GM12873 (cell line): ENCODE measurements around the gene MIPEP.

Experiments used
- CTCF ChIP-seq: IDR thresholded peaks from 2 replicates; pipeline ENCODE4 v1.5.1; 2012; ENCODE audit warnings: low read depth, mild to moderate bottlenecking, moderate library complexity, low read length, control low read depth; ENCODE audit not compliant: insufficient read depth; ENCODE audit errors: missing control alignments

MIPEP gene

DNA sequence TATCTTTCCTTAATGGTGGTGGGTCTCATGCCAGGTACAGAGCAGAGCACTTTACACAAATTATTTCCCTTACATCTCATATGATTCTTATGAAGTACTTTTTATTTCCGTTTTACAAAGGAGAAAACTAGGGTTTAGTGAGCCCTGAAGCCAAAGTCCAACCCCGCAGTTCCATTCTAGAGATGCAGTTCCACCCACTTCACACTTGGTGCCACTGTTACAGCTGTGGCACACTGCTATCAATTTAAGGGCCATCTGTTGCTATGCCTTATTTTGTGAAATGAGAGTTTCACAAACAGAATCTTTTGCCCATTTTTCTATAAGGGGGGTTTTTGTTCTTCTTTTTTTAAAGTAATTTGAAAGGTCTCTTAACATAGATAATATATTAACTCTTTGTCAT is 12.9 kb downstream of the MIPEP start:
- TF ChIP-seq CTCF: peak; percentile 62

DNA sequence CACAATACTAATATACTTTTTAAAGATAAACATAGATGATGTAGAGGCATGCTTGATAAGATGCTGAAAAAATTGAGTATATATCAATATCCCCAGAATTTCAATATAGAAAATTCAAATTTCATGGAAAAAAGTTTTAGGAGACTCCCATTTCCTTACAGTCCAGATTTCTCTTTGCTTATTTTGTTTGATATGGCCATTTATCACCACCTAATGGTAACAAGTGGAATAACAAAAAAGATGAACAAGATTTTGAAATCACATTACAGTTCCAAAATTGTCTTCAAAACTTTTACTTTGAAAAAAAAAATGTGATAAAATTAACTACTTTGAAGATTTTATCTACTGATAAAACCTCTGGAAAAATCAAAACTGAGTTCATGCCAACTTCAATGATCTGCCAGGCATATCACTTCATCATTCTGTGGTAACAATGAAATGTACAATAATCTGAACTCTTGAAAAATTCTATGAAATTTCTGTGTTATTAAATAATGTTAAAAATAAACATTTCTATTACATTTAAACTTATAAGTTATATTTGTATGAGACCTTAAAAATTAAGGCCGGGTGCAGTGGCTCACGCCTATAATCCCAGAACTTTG is 17.5 kb downstream of the MIPEP start:
- TF ChIP-seq CTCF: peak; percentile 42

- peak; percentile 18 for TF ChIP-seq CTCF
These were observed 18.7 kb downstream of the MIPEP start for GRCh38 chr13:23870356-23871140.

DNA sequence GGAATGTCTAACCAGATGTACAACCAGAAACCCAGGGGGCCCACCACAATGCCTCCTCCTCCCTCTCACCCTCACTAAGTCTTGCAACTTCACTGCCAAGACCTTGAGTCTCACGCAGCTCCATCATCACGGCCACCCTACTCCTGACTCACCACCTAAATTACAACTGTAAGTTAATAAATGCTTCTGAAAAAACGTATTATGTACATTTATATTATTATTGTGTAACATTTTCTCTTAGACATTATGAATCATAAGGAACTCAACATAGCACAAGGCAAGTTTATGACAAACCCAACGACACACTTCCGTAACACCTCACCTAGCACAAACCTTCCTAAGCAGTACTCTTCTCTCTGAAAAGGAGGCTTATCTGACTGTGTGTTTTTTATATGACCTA is 20.7 kb downstream of the MIPEP start:
- TF ChIP-seq CTCF: no peak

DNA sequence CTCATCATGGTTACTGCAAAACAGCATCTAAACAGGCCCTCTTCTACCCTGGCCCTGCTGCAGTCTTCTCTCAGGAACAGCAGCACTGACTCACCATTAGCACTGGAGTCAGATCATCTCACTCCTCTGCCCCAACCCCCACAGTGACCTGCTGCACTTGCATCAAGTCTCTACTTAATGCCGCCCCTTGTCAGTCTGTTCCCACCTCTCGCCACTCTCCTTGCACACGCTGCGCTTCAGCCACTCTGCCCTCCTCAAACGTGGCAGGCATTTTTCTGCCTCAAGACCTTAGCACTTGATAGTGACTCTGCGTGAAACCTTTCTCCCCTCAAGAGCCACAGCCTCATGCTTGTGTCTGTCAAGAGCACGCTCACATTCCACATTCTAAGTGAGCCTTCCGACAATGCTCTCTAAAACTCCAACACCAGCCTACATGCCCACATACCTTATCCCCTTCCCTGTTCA is 22.1 kb downstream of the MIPEP start:
- TF ChIP-seq CTCF: no peak

- TF ChIP-seq CTCF: no peak
These were observed 22.7 kb downstream of the MIPEP start for GRCh38 chr13:23866420-23867026.

DNA sequence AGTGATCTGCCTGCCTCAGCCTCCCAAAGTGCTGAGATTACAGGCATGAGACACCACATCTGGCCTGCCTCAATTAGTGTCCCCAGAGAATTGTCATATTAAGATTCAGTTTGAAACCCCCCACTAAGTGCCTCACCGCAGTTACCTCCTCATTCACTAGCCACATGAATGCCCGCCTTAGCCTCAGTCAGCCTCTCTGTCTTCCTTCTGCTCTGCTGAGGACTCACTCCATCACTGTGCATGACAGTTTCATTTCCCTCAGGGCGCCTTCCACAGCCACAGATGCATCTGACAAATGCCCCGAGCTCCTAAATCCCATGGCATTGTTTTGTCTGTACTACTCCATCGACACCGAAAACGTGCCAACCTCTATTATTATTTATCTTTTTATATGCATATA is 23.3 kb downstream of the MIPEP start:
- no peak for TF ChIP-seq CTCF
